NCI-H2196 (cell line): ENCODE measurements around the gene DCC.
"Not testable (repeated sequence)": the region's sequence is repeated elsewhere in the genome, so short reads cannot be mapped to it uniquely, and the experiment has no call there.

Experiments used
- DNase-seq: peaks from one replicate; lab custom pipeline; 2025; ENCODE audit not compliant: unreplicated experiment; lab: John Stamatoyannopoulos, UW

DCC gene

GRCh38 chr18:52344881-52345280 is 4.9 kb downstream of the DCC start:
- no peak for DNase-seq

DNA sequence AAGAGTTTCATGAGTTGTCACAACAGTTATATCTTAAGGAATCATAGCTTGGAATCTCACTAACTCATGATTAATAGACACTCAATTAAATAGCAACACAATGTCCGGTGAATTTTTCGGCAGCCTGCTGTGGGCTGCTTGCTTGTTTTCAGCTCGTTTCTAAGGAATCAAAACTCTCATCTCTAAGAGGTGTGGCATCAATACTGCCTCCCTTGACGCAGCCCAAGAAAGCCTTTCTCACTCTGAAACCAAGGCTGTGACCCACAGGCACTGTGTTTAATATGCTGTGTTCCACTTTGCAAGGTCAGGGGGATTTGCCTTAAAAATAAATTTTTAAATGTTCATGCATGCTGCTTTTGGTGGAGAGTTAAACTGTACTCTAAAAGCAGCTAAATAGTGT is 5.4 kb downstream of the DCC start:
- no peak for DNase-seq

DNA sequence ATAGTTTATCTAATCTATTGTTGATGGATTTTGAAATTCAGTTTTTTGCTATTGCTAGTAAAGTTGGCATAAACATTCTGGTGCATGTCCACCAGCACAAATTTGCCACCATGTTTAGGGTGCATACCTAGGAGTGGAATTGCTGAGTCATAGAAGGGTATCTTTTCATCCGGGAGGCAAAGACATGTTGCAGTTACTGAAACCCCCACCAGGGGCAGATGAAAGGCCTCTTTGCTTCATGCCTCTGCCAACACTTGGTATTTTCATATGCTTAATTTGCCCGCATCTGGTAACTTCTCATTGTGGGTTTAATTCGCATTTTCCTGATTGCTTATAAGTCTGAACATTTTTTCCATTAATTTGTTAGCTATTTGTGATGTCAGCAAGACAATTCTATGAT is 8.2 kb downstream of the DCC start:
- no peak for DNase-seq

- no peak for DNase-seq
Measured at GRCh38 chr18:52349498-52349897, 9.5 kb downstream of the DCC start.

- DNase-seq = no peak
Measured at GRCh38 chr18:52352920-52353319, 12.9 kb downstream of the DCC start.

GRCh38 chr18:52353589-52353988 is 13.6 kb downstream of the DCC start:
- DNase-seq = no peak

DNA sequence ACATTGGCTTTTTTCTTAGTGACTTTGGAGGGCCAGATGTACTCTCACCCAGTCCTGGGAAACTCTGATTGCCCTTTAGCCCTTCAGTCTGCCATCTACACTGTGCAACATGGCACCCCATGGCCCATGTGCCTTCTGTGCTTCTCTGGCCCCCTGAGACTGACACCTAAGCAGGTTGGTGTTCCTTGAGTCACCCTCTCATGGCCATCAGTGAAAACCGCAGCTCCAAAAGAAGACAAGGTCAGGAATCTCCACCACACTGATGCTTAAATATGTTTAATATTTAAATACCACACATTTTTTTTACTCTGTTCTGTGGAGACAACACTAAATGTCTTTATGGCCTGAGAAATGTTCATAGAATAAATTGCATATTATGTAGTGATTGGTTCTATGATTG is 23.9 kb downstream of the DCC start:
- no peak for DNase-seq

DNA sequence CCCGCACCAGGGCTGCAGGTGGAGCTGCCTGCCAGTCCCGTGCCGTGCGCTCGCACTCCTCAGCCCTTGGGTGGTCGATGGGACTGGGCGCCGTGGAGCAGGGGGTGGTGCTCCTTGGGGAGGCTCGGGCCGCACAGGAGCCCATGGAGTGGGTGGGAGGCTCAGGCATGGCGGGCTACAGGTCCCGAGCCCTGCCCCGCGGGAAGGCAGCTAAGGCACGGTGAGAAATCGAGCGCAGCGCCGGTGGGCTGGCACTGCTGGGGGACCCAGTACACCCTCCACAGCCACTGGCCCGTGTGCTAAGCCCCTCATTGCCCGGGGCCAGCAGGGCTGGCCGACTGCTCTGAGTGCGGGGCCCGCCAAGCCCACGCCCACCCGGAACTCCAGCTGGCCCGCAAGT is 26.9 kb downstream of the DCC start:
- not testable (repeated sequence) for DNase-seq

GRCh38 chr18:52367953-52368742 is 28.2 kb downstream of the DCC start:
- DNase-seq = no peak

DNA sequence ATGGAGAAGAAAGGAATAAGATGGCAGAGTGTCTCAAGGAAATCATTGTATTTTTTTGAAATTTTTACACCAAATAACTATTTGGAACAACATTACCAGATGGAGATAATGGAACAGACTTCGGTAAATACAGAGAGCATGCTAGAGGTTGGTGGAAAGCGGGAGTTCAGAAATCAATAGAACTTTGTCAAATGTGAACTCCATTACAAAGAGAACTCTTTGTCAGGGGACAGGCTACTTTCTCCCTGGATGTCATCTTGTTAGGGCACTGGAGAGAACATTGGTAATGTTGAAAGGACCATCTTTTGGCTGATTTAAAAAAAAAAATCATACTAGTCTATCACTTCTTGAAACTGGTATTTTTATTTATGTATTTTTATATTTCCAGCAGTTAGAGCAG is 30.8 kb downstream of the DCC start:
- no peak for DNase-seq

DNA sequence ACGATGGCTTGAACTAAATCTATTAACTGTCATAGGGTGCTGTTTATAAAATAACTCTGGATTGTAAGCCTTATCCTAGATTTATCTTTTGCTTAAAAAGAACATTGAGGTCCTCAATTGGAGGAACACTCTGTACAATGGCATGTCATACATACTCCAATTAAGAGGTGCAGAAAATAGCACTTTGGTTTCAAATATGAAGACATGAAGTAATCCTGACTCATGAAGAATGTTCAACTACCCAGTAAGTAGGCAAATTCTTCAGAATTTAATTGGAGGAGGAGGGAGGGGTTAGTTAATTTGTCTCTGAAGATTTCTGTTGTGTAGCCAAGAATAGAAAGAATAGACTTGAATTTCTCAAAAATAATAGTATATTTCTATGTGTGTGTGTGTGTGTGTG is 36.1 kb downstream of the DCC start:
- no peak for DNase-seq

- DNase-seq = no peak
Measured at GRCh38 chr18:52377094-52377493, 37.1 kb downstream of the DCC start.

- DNase-seq = no peak
Measured at GRCh38 chr18:52386306-52386705, 46.3 kb downstream of the DCC start.

- DNase-seq = no peak
Measured at GRCh38 chr18:52387175-52387574, 47.2 kb downstream of the DCC start.

GRCh38 chr18:52391810-52392559 is 52.0 kb downstream of the DCC start:
- no peak for DNase-seq

DNA sequence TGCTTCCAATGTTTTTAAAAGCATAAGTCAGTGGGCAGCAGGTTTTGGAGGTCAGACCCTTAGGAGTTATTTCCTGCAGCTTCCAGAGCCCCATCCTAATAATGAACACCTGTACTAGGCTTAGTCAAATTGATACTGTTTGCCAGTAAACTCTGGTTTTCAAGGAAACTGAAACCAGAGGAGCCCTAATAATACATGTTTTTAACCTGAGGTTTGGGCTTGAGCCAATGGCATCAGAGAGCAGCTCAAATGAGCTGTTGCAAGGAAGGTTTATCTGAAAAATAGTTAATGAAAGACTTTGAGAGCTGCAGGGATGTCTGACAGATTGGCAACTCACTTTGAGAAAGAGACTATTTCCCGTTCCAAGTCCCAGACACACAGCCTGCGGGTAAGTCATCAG is 54.6 kb downstream of the DCC start:
- no peak for DNase-seq

DNA sequence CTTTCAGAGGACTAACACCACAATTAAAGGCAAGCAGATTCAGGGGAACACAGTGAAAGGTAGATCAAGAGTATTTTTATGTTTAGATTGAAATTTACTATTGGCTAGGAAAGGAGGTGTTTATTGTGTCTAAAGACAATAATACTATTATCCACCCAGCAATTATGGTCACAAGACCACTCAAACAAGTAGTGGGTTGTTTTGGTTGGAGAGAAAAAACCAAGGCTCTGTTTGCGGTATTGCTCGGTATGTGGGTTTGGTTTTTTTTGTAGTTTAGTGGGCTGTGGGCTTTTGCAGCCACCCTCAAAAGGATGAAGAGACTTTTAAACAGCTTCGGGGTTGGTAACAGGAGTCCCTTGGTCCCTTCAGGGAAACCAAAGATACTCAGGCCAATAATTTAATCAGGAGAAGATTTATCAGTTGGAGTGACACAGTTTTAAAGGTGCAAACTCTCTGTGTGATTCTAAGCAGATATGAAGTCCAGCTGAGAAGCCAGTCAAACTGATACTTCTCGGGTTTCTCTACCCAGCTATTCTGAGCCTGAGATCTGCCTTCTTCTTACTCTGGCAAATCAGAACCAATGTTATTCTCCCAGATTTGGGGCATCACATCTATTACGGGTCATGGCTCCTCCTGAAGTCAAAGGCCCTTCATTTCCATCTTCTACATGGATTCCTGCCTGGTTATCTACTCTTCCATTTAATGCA is 55.3 kb downstream of the DCC start:
- no peak for DNase-seq

- DNase-seq = no peak
Measured at GRCh38 chr18:52401236-52401635, 61.2 kb downstream of the DCC start.

- DNase-seq = no peak
Measured at GRCh38 chr18:52402814-52403213, 62.8 kb downstream of the DCC start.

DNA sequence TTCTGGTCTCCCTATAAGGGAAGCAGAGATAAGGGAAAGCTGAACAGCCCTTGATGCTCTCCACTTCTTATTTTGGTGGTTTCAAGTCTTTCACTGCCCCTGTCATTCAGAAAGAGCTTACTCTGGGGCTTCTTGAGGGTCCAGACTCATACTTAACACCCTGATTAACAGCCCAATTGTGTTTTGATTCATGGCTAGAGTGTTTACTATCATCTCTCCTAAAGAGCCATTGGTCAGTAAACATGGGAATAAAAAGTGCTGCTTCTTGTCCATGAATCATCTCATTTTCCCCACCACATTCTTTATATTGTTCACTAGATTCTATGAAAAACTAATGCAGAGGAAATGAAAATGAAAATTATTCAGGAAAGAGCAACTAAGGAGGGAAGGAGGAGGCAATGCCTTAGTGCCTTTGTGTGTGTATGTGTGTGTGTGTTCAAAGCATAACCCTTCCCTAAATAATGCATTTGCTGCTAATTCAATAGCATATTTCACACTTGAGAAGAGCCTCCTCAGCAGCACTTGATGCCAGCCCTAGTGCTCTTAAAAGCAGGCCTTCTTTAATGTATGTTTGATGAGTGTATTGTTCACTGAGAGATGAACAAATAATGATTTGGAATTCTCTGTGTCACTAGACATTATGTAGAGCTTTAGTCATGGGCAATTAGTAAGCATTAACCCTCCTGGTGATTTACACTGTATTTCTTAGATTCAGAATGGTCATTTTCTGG is 63.5 kb downstream of the DCC start:
- DNase-seq = no peak

DNA sequence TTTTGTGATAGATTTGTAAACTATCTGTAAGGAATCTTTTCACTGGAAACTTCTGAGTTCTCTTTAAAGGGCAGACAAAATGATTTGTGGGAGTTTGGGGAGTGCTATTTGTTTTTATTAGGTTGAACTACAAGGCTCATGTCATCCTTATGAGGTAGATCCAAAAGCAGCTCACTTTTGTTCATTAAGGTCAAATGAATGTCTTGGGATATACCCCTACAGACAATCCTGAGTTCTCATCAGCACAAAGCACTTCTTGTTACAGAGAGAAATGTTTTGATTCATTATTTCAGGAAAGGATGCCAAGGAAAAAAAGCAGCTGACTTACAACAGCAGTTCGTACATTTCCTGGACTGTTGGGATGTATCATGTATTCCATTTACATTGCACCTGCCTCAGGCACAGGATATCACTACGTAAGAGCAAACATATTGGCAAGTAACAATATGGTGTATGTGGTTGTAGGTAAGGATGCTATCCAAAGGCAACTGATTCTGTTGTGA is 68.9 kb downstream of the DCC start:
- no peak for DNase-seq
